ENCODE results near the gene KIDINS220.
"Not testable (repeated sequence)": the region's sequence is repeated elsewhere in the genome, so short reads cannot be mapped to it uniquely, and the experiment has no call there.

Gene KIDINS220

DNA sequence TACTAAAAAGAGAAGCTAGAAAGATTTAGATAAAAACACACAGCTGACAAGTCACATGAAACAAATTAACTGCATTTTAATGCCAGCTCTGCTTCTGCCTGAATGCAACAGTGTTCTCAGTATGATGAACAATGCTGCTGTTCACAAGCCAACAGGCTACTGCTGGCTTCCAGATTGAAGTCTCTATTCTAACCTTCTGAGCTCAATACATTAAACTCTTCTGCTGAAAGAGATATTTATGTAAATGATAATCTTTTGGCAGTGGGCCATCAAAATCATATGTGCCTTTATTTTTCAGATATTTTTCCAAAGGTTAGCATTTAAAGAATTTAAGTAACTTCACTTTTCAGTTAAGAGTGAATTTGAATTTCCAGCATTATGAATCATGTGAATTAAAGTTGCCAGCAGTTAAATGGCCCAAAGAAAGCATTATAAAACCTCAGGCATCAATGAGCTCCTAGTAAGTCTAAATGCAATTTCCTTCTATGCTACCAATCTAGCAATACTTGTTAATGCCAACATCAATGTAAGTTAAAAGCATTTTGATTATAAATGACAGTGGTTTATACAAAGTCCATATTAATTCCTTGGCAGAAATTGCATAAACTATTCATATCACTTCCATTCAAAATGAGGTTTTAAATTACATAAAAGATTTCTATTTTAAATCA lies 83.2 kb downstream of the KIDINS220 start:
- no peak for DNase-seq (ENCODE audit: low spot score)

DNA sequence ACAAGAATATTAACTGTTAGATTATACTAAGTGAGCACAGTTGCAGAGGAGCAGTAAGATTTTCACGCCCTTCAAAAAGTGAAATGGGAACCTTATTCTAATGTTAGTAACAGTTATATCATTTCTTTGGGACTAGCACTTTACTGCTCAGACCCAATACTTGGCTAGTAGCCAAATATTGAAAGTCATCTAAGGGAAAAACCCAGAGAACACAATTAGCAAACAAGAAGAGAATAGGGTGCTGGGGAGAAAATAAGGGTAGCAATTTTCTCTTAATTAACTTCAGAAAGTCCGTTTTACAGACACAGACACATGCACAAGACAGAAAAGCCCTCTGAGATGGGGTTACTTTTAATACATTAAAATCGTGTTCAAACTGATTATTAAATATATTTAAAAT lies 83.8 kb downstream of the KIDINS220 start:
- DNase-seq (ENCODE audit: low spot score), result peak; percentile 38

DNA sequence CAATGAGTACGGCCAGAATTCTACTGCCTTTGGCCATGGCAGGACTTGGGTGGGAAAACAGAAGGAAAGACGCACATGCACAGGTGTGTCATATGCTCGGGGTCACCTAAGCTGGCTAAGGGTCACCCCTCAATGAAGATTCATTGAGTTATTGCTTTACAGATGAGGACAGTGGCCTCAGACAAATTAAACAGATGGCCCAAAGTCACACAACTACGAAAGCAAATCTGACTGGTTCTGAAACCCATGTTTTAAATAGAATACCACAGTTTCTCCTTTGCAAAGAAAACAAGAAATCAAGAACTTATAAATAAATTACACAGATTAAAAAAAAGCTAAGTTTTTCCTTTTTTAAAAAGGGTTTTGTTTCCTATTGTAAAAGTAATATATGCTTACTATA lies 85.0 kb downstream of the KIDINS220 start:
- DNase-seq (ENCODE audit: low spot score), result no peak

DNA sequence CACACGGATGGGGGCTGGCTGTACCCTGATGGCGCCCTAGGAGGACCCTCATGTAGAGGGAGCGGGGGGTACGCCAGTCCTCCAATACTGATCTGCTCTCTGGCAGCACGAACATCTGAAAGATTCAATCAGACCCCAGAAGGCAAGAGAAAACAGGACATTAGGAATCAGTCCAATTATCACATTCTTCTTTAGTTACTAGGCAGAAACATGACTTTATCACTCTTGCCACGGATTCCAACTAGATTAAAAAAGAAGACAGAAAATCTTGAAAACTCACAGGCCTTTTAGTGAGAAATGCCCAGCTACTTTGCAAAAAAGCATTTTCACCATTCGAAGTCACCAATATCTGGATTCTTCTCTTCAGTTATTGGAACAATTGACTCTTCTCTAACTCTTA lies 87.2 kb downstream of the KIDINS220 start:
- no peak for DNase-seq (ENCODE audit: low spot score)

DNA sequence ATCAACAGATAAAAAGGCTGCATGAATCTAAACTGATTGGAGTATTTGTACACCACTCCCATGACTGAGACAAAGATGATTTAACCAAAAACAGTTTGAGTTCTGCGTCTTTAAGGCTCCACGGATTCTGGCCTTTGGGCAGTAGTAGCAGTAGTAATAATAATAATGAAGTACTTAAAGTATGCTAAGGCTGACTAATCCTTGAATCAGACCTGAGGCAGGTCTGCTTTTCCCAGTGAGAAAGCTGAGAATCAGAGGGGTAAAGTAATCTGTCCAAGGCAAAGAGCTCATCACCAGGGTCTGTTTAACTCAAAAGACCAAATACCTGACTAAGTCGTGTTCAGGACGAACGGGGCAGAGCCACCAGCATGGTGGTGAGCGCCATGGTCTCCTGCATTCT lies 94.2 kb downstream of the KIDINS220 start:
- DNase-seq (ENCODE audit: low spot score), result no peak

DNA sequence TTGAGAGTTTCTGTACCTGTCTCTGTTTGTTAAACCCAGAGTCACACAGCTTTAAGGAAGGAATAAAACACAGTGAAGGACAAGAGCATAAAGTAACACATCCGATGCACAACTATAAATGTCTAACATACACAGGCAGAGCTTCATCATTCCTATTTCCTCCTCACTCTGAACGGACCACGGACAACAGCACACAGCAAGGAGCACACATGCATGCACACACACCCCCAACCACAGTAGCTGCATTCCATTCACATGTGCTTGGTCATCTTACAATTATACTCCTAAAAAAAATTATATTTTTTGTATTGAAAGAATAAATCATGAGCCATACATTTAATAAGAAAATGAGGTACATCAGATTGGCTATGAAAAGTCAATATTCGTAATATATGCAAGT lies 97.3 kb downstream of the KIDINS220 start:
- no peak for DNase-seq (ENCODE audit: low spot score)

DNA sequence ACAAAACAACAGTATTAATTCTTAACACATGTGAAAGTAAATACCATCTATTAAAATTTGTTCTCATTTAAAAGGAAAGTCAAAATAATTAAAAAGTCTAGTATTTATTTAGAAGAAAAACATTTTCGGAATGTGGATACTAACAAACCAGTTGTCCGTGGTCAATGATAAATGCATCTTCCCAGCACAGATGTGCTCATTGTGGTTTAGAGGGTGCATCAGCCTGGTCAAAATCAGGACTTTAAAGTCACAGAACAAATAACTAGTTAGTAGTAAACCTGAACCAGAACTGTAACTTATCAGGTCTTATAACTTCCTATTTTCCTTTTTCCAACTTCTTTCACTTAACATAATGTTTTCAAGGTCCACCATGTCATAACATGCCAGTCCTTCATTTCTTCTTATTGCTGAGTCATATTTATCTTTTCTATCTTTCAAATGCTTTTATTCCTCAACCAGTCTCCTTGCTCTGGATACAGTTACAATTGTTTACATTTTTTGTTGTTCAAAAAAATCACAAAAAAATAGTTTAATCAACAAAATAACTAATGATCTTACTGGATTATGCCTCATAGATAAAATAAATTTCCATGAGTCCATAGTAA lies 99.7 kb downstream of the KIDINS220 start:
- DNase-seq (ENCODE audit: low spot score), result no peak

DNA sequence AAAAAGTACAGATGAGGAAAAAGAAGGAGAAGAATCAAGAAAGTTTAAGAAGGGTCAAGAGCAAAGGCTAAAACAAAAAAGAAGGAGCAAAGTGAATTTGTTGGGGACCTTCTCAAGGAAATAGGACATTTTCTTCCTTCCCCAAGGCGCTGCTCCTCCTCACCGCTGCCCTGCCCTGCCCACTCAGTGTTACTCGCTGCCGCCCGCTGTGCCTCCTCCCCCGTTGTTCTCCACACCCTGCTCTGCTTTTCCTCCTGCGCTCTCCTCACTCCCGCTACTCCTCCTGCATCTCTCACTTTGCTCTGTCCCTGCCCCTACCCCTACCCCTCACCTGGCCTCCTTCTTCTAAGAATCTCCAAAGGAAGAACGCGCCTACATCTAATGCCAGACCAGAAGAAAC lies 104.8 kb downstream of the KIDINS220 start:
- no peak for DNase-seq (ENCODE audit: low spot score)

DNA sequence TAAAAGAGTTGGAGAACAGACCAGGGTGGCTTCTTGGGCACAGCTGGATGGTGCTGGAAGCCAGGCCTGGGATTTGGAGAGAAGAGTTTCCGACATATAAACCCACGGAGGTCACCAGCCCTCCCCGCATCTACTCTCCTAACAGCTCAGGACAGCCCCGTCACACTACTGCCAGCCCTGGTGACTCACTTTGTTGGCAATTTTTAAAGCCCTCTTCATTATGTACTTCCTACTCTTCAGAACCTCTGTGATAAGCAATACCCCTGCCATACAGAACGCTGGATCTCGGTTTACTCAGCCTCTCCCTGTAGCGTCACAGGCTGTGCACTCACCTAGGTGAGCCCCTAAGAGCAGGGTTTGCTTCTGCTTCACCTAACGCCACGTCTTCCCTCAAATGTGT lies 107.5 kb downstream of the KIDINS220 start:
- no peak for DNase-seq (ENCODE audit: low spot score)

DNA sequence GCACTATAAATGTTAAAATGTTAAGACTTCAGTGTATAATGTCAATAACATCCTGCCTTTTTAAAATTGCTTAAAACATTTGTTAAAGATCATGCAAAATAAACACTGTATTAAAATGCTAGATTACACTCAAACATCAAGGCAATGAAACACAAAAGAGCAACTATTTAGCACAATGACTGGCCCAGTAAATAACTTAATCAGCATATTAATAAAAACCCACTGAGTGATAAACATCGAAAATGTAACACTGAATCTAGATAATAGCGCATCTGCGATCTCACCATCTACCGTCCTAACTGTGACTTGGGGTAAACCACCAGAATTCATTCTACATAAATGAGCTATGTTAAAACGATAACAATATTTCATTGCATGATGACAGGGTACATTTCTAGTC lies 108.3 kb downstream of the KIDINS220 start:
- DNase-seq (ENCODE audit: low spot score), result not testable (repeated sequence)

DNA sequence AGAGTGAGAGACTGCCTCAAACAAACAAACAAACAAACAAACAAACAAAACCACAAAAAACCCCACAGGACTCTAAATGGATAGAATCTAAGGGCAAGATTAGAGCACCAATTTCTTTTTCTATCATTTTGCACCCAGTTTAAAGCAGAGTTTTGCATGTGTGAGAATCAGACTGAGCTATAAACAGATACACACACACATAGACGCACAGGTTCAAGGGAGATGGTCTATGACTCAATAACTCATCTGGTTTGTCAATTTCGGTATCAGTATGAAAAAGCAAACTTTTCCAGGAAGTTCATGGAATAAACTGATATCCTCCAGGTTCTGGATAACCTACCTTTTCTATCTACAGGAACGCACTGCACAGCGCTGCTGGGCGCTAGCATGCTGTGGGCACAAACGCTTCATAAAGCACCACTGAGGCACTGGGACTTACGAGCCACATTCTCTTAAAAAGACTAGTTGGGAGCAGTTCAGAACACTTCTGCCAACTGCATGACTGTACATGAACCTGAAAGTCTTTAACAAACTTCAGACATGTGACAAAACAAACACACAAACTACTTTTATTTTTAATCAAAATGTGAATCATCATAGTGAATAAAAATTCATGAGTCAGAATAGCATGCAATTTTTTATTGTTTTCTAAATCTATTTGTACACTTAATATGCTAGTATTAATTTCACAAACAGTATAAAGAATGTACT lies 109.0 kb downstream of the KIDINS220 start:
- DNase-seq (ENCODE audit: low spot score), result no peak

DNA sequence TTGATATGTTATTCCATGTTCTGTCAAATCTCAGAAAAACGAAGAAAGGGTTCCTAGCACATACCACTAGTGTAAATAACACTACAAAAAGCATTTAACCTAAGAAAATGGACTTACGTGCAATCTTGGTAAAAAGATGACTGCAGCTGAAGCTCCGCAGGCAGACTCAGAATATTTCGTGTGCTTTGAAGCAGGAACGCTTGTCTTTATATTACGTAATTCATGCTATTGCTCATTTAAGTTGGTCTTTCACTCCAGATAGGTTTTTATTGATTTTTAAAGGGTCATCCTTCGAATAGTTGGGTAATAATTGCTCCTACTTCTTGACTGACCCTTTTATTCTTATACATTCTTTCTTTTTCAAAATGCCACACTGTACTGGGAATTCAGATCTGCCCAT lies 111.6 kb downstream of the KIDINS220 start:
- no peak for DNase-seq (ENCODE audit: low spot score)

DNA sequence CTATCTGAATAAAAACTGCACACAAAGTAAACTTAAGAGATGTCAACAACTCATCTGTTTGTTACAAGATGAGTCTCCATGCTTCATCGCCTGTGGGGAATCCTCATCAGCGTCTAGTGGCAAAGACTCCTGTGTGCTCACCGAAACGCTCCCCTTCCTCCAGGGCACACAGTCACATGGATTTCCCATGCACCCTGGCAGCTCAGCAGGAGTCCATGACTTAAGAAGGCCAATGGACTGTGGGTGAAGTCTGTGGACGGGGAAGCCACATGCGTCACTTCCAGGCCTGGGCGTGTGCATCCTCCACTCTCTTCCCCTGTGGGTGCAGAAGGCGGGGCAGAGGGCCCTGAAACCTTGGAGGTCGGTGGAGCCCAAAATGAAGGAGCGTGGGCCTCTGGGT lies 114.4 kb downstream of the KIDINS220 start:
- no peak for DNase-seq (ENCODE audit: low spot score)

DNA sequence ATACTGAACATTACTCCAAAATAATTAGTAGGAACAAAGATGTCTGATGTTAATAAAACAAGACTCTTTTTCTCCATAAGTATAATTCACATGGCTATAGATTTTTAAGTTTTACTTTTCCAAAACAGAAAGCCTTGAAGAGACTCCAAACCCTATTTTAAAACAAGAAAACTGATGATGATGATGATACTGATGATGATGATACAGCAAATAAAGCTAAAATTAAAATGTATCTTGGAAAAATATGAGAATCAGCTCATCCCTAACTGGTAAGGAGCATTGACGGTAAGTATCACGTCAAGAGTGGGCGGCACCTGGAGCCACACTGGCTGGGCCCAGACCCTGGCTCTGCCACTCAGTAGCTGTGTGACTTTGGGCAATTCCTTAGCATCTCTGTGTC lies 116.0 kb downstream of the KIDINS220 start:
- no peak for DNase-seq (ENCODE audit: low spot score)

DNA sequence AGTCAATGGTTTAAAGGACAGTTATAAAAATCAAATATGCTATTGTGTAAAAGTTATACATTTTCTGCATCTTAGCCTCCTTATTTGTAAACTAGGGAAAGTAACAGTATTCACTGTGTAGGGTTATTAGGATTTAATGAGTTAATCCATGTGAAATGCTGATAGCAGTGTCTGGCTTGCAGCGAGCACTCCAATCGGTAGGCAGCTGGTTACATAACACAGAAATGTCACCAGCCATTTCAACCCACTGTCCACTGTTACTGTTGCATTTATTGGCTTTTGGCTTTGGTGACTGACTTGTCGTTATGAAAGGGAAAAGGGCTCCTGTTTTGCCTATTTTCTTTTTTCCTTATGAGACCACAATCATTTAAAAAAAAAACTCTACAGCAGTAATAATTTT lies 116.7 kb downstream of the KIDINS220 start:
- DNase-seq (ENCODE audit: low spot score), result no peak

DNA sequence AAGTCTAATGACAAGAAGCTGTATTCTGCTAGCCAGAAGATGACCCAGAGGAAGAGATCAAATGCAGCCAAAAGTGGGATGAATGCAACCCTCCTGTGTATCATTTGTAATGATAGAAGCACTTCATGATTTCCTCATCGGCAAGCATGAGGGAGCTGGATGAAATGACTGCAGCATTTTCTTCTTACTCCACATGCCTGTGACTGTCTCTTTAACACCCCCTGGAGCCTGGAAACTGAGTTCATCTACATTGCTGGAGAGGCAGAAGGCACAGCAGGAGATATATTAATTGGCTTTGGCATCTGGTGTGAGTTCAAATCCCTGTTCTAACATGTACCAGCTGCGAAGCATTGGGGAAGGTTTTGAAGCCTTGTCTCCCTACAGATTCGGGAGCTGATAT lies 117.9 kb downstream of the KIDINS220 start:
- DNase-seq (ENCODE audit: low spot score), result no peak

DNA sequence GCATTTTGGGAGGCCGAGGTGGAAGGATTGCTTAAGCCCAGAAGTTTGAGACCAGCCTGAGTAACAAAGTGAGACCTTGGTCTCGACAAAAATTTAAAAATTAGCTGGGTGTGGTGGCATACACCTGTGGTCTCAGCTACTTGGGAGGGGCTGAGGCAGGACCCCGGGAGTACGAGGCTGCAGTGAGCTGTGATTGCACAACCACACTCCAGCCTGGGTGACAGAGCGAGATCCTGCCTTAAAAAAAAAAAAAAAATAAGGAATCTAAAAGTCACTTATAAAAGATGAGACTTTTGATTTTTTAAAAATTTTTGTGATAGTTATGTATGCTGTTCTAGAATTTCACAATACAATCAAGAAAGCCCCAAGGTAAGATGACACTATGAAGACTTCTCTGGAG lies 122.4 kb downstream of the KIDINS220 start:
- DNase-seq (ENCODE audit: low spot score), result no peak

DNA sequence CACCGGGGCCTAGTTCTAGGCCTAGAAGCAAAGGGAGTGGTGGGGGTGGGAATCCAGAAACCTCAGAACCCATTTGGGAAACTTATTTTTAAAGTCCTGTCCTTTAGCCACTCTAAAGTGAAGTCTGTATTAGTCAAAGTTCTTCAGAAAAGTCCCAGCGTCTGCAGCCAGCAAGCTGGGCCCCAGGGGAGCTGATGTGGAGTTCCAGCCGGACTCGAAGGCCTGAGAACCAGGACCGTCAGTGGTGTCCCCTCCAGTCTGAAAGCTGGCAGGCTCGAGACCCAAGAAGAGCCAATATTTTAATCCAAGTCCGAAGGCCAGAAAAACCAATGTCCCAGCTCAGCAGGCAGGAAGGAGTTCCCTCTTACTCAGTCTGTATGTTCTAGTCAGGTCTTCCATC lies 123.1 kb downstream of the KIDINS220 start:
- DNase-seq (ENCODE audit: low spot score), result no peak

DNA sequence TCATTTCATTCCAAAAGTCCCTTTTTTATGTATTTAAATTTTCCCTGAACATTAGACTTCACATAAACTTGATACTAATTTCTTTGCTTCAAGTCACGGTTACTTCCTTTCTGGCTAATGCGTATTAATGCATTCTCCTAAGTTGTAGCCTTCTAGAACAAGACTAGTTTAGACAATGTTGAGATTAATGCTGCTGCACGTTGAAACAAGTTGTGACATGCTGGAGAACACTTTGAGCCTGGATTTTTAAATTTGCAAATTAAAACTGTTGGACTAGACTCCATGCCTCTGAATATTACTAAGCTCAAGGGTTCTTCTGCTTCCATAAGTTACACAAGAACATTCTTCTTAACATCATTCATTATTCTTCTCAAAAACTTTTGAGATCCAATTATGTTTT lies 126.5 kb downstream of the KIDINS220 start:
- DNase-seq (ENCODE audit: low spot score), result no peak

DNA sequence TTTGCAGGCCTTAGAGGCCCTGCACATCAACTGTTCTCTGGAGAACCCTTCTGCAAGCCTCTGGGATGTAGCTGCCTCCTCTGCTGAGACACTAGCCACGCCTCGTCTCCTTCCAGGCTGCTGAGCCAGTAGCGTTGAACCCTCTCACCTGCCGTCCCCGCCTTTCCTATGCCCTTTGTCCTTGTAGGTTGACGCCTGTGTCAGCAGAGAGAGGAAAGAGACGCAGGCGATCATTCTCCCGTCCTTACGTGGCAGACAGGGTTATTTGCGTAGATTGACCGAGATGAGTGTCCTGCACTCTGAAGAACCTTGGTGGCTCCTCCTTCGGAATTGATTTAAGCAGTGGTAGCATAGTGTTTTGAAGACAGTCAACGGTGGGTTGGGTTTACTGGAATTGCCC lies 127.8 kb downstream of the KIDINS220 start:
- no peak for DNase-seq (ENCODE audit: low spot score)

DNA sequence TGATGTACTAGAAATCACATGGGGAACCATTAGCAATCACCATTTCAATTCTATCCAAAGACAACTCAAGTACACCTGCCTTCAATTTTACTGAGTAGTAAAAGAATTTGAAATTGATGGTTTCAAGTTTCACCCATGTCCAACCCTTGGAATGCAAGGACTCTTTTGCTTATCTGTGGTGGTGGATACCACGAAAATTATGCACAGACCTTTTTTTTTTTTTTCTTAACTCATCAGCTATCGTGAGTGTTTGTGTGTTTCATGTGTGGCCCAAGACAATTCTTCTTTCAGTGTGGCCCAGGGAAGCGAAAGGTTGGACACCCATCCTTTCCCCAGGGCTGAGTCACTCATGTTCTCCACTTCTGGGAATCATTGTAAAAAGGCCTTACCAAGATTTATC lies 132.5 kb downstream of the KIDINS220 start:
- DNase-seq (ENCODE audit: low spot score), result no peak

DNA sequence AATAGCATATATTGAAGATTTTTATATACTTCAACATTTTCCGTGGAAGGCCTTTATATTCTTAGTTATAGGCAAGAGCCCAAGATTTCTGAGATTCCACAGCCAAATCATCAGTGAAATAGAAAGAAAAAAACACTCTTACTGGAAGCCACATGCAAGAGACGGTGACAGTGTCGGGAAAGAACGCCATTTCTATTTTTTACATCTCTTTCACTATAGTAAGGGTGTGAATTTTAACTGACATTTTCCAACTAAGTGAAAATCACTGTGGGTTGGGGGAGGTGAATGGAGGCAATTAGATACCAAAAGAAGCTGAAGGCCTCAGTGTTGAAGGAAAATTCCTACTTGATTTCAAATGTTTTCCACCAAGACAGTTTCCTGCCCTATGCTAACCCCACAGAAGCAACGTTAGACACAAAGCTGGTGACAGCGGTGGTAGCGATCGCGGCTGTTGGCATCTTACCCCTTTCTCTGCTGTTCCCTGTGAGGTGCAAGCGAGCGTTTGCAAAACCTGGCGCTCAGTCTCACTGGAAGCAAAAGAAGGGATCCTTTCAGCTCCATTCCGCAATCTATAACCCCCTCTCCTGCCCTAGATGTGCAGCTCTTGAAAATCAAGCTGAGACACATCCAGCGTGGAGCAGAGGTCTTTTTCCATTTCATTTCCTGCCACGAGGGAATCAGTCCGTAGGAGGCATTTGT lies 135.6 kb downstream of the KIDINS220 start:
- DNase-seq (ENCODE audit: low spot score), result no peak

DNA sequence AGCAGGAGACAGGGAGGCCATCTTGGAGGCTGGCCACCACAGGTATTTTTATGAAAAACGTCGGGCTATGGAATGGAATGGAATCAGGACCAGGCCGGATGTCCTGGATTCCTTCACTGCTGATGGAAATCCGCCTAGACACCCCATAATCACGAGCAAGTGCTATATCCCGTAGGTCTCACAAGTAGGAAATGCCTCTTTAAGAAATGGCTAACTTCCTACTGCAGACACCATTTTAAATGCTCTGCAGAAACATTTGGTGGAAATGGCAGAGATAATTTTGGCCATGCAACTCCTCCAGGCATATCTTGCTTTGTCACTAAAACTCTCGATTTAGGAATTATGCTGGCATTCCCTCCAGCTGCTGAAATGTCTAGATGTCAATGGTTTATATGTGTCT lies 137.6 kb downstream of the KIDINS220 start:
- DNase-seq (ENCODE audit: low spot score), result no peak

All from hematopoietic multipotent progenitor cell treated with erythropoietin and hydrocortisone succinate and interleukin-3 and kit ligand, for 15 days (in vitro differentiated cells).